ENCODE measurements around the gene TMEM117. TPM values are rescaled to one million over a fixed set of nuclear protein-coding genes. Genes with fewer than 3 reads are reported as not detected.

TMEM117 gene
- total RNA-seq, 2 experiments from 2014 or later: 0.95 to 0.96 TPM

DNA sequence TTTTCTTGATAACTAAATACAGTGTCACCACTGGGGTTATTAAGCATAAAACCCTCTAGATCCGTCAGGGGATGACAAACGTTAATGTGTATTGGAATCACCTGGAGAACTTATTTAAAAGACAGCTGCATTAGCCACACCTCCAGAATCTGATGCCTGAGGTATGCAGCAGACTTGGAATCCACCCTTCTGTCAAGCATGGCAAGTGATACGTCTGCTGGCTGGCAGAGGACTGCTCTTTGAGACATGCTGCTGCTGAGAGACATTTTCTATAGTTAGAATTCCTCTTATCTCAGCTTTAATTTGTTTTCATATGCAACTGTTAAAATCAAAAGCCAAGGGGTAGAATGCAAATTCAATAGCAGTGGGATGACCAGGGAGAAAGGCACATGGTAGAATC is 544.0 kb downstream of the TMEM117 start:
- Mint-ChIP-seq H3K4me3 (no peak overlapping the region), H3K27me3 (no peaks in the 10 kb centered on the region), H3K4me1 (ENCODE audit: low read depth) (no peaks in the 10 kb centered on the region), H3K9me3 (no peaks in the 10 kb centered on the region), H3K36me3 (ENCODE audit: low read depth) (no peaks in the 10 kb centered on the region), H3K27ac (no peak overlapping the region)
- ATAC-seq: no peak
- TF ChIP-seq, protein P1, sequence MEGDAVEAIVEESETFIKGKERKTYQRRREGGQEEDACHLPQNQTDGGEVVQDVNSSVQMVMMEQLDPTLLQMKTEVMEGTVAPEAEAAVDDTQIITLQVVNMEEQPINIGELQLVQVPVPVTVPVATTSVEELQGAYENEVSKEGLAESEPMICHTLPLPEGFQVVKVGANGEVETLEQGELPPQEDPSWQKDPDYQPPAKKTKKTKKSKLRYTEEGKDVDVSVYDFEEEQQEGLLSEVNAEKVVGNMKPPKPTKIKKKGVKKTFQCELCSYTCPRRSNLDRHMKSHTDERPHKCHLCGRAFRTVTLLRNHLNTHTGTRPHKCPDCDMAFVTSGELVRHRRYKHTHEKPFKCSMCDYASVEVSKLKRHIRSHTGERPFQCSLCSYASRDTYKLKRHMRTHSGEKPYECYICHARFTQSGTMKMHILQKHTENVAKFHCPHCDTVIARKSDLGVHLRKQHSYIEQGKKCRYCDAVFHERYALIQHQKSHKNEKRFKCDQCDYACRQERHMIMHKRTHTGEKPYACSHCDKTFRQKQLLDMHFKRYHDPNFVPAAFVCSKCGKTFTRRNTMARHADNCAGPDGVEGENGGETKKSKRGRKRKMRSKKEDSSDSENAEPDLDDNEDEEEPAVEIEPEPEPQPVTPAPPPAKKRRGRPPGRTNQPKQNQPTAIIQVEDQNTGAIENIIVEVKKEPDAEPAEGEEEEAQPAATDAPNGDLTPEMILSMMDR (IDR thresholded peaks at IDR 0.05): no peak
- intact Hi-C loops (cut with micrococcal nuclease): no loop called here
- CTCF ChIA-PET: no interaction called here
- no peak for DNase-seq
- POLR2A ChIA-PET: no interaction called here

DNA sequence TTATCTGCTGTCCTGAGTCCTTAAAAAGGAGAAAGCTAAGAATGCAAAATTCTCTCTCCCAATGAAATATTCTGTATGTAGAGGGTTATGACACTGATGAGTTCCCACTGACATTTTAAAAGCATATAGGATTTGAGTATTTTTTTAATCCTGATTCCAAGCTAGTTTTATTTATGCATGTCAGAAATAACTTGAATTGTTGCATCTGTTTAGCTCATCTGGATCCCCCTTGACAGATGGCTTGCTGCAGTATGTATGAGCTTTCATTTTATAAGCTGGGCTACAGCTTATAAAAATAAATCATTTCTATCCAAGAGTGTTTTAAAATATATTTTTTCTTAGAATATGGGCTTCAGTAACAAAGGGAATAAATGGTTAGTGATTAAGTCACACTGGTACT is 545.0 kb downstream of the TMEM117 start:
- ATAC-seq: no peak
- Mint-ChIP-seq H3K36me3 (ENCODE audit: low read depth) (no peaks in the 10 kb centered on the region), H3K4me1 (ENCODE audit: low read depth) (no peaks in the 10 kb centered on the region), H3K9me3 (no peaks in the 10 kb centered on the region), H3K27ac (no peak overlapping the region), H3K4me3 (no peak overlapping the region), H3K27me3 (no peaks in the 10 kb centered on the region)
- CTCF ChIA-PET: interaction anchor here (1.3 kb wide), 1 partner anchor 9 kb away, joined by 3 read pairs; no protein-coding TSS in a partner anchor
- intact Hi-C loops (cut with micrococcal nuclease): no loop called here
- TF ChIP-seq, protein P1 (IDR thresholded peaks at IDR 0.05): no peak
- no peak for DNase-seq
- POLR2A ChIA-PET: no interaction called here

DNA sequence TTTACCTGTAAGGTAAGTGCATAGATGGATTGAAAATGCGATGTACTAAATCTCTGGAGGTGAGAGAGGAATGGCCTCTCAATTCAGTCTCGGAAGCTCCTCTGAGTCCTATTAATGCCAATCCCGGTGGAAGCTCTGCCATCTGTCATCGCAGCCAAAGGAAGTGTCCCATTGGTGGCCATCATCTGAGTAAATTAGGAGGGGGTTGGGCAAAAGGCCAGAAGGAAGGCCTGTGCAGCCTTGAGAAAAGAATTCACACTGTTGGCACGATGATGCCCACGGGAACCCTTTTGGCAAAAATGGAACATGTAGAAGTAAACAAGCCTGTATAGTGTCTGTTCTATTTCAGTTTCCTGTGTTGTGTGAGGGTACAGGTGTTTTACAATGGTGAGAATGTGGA is 545.5 kb downstream of the TMEM117 start:
- H3K27ac Mint-ChIP-seq: no peak overlapping the region
- TF ChIP-seq, protein P1 (IDR thresholded peaks at IDR 0.05): no peak
- POLR2A ChIA-PET: no interaction called here
- intact Hi-C loops (cut with micrococcal nuclease): no loop called here
- no peaks in the 10 kb centered on the region for H3K36me3 Mint-ChIP-seq (ENCODE audit: low read depth)
- no peaks in the 10 kb centered on the region for H3K9me3 Mint-ChIP-seq
- no peak for ATAC-seq
- no peak overlapping the region for H3K4me3 Mint-ChIP-seq
- DNase-seq: no peak
- H3K27me3 Mint-ChIP-seq: no peaks in the 10 kb centered on the region
- H3K4me1 Mint-ChIP-seq (ENCODE audit: low read depth): no peaks in the 10 kb centered on the region
- CTCF ChIA-PET: interaction anchor here (1.3 kb wide), 1 partner anchor 8 kb away, joined by 3 read pairs; no protein-coding TSS in a partner anchor

DNA sequence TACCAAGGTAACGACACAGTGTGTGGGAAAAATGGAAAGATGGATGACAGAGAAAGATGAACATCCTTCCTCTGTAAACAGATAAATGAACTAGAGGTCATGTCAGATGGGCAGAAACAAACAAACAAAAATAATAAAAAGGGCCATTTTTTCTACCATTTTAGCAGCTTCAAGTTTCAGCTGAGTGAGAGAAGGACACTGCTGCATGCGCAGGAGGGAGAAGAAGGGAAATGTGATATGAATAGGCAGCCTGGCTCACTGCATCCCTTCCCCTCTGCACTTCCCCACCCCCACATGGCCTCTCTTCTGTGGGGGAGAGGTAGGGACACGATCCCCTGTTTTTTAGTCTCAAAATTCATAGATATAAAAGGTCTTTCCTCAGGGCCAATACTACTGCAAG is 548.3 kb downstream of the TMEM117 start:
- H3K9me3 Mint-ChIP-seq: no peaks in the 10 kb centered on the region
- POLR2A ChIA-PET: no interaction called here
- ATAC-seq (no peak), DNase-seq (no peak)
- no peak overlapping the region for H3K4me3 Mint-ChIP-seq
- H3K4me1 Mint-ChIP-seq (ENCODE audit: low read depth): no peaks in the 10 kb centered on the region
- CTCF ChIA-PET: no interaction called here
- TF ChIP-seq, protein P1 (IDR thresholded peaks at IDR 0.05): no peak
- intact Hi-C loops (cut with micrococcal nuclease): no loop called here
- H3K27ac Mint-ChIP-seq: no peak overlapping the region
- peaks cover 4% of the 10 kb centered on the region for H3K36me3 Mint-ChIP-seq (ENCODE audit: low read depth)
- H3K27me3 Mint-ChIP-seq: no peaks in the 10 kb centered on the region

DNA sequence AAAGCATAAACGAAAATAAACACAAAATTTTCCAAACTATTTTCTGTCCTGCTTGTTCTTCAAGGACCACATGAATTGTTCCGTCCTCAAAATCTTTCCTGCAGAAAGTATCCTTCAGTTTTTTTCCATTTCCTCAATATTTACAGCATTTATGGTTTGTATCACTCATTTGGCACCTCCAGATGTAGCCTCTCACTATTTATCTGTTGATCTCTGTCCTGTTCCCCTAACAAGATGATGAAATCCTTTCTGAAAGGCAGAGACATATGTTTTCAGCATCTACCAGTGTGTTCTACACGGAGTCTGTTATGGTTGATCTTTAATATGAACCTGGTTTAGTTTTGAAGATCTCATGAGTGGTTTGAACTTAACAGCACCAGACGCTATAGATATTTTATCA is 550.1 kb downstream of the TMEM117 start:
- intact Hi-C loops (cut with micrococcal nuclease): no loop called here
- Mint-ChIP-seq H3K27me3 (no peaks in the 10 kb centered on the region), H3K4me3 (no peak overlapping the region), H3K27ac (no peak overlapping the region), H3K4me1 (ENCODE audit: low read depth) (no peaks in the 10 kb centered on the region), H3K36me3 (ENCODE audit: low read depth) (peaks cover 4% of the 10 kb centered on the region), H3K9me3 (no peaks in the 10 kb centered on the region)
- TF ChIP-seq, protein P1 (IDR thresholded peaks at IDR 0.05): no peak
- ChIA-PET CTCF (no interaction called here), POLR2A (no interaction called here)
- ATAC-seq (no peak), DNase-seq (no peak)

Measured in activated CD8-positive, alpha-beta T cell treated with anti-CD3 and anti-CD28 coated beads for 36 hours (primary cell).